Measurements from ENCODE around the gene TNRC18. TPM values are rescaled to one million over a fixed set of nuclear protein-coding genes. Genes with fewer than 3 reads are reported as not detected.

The TNRC18 gene
- total and polyA plus RNA-seq, 9 of the 15 experiments (the other 6 are each of a cell fraction or from before 2014, with no cell fraction given), result 0.03 to 43.2 (median 18.0) TPM

- TF ChIP-seq ZC3H11A (IDR thresholded peaks at IDR 0.05; ENCODE audit: low read depth, low read length) (no peak), KAT2B (IDR thresholded peaks at IDR 0.05; ENCODE audit: low read depth, low read length) (no peak), TAF7 (tag; IDR thresholded peaks at IDR 0.05) (no peak), SMARCC2 (IDR thresholded peaks at IDR 0.05; ENCODE audit: low read depth) (peak; percentile 82), KDM2B (CRISPR knock-in tag; IDR thresholded peaks at IDR 0.05) (no peak), SMAD3 (CRISPR knock-in tag; conservative IDR thresholded peaks at IDR 0.05) (no peak), MED1 (CRISPR knock-in tag; IDR thresholded peaks at IDR 0.05; ENCODE audit: borderline replicate concordance) (no peak), STAT6 (CRISPR knock-in tag; IDR thresholded peaks at IDR 0.05) (no peak), NFE2L1 (tag; IDR thresholded peaks at IDR 0.05; ENCODE audit: borderline replicate concordance, low read depth) (no peak), ZBTB33 (CRISPR knock-in tag; IDR thresholded peaks at IDR 0.05) (no peak), FOXA3 (CRISPR knock-in tag; conservative IDR thresholded peaks at IDR 0.05 in 1 of 2, IDR thresholded peaks at IDR 0.05 in 1 of 2) (no peak), TCF3 (CRISPR knock-in tag; IDR thresholded peaks at IDR 0.05) (peak; percentile 80), PBX2 (CRISPR knock-in tag; IDR thresholded peaks at IDR 0.05; ENCODE audit: low read depth) (no peak), PBX2 (tag; conservative IDR thresholded peaks at IDR 0.05; ENCODE audit: low read depth) (no peak; the same call in 1 of the 2 replicates), ZNF146 (CRISPR knock-in tag; IDR thresholded peaks at IDR 0.05; ENCODE audit: unreplicated experiment) (no peak), RFX1 (IDR thresholded peaks at IDR 0.05) (no peak), HNRNPK (IDR thresholded peaks at IDR 0.05; ENCODE audit: low read depth, low read length, poor library complexity, severe bottlenecking) (no peak), ZNF23 (CRISPR knock-in tag; IDR thresholded peaks at IDR 0.05) (no peak), ADNP (tag; IDR thresholded peaks at IDR 0.05) (peak; percentile 82), MTA2 (IDR thresholded peaks at IDR 0.05; ENCODE audit: low read depth) (peak; percentile 90)
These were observed 28.9 kb upstream of the TNRC18 start (continued) for GRCh38 chr7:5452470-5452899.
